Spleen (tissue), 7 donors: ENCODE measurements around the gene PCDH15.

Experiments
- POLR2A ChIP-seq, 3 donors: fragments of 450-650 bp; IDR thresholded peaks; one replicate each; pipeline ENCODE4 v1.5.1; 2017; ENCODE audit warnings: antibody characterized with exemption in 3 of 3, mild to moderate bottlenecking in 1 of 3
- POLR2AphosphoS5 ChIP-seq, 3 donors: sonication (generic); formaldehyde crosslinking; IDR thresholded peaks; one replicate each; pipeline ENCODE4 v1.5.1; 2017; ENCODE audit warnings: antibody characterized with exemption in 3 of 3
- TF ChIP-seq, protein P1 (sequence below), 11 experiments: fragments of 200-600 bp in 7 of 11; fragments of 450-650 bp in 4 of 11; sonication (generic) in 4 of 11; IDR thresholded peaks in 8 of 11; conservative IDR thresholded peaks in 3 of 11; 1 replicate in 7 of 11; 2 replicates in 4 of 11; pipeline versions ENCODE4 v1.4.0 to v1.8.0; 2016 to 2021; ENCODE audit warnings: antibody characterized with exemption in 11 of 11, inconsistent platforms in 4 of 11, mild to moderate bottlenecking in 1 of 11
- donor health status: DM: no; HTN: no; CAD: no; lungs with moderate emphysema.
- donor health status: DM: no; HTN: no; CAD: no.
- donor health status: DM: no; HTN: no; CAD: no.

DNA sequence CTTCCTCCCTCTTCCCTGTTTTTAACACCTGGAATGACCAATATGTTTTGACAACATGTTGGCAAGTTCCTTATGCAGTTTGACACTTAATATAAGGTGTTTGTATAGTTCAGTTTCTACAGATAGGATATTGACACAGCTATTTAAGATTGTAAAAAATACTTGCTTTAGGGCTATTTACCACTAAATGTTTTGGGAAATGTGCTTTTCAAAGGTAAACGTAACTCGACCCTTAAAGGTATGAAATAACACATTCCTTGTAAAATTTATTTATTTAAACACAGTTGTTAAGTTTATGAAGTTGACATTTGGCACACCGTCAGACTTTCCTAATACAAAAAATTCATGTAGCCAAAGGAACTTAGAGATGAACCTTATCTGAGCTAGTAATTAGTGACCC lies 817.6 kb downstream of the PCDH15 start:
- TF ChIP-seq, protein P1, sequence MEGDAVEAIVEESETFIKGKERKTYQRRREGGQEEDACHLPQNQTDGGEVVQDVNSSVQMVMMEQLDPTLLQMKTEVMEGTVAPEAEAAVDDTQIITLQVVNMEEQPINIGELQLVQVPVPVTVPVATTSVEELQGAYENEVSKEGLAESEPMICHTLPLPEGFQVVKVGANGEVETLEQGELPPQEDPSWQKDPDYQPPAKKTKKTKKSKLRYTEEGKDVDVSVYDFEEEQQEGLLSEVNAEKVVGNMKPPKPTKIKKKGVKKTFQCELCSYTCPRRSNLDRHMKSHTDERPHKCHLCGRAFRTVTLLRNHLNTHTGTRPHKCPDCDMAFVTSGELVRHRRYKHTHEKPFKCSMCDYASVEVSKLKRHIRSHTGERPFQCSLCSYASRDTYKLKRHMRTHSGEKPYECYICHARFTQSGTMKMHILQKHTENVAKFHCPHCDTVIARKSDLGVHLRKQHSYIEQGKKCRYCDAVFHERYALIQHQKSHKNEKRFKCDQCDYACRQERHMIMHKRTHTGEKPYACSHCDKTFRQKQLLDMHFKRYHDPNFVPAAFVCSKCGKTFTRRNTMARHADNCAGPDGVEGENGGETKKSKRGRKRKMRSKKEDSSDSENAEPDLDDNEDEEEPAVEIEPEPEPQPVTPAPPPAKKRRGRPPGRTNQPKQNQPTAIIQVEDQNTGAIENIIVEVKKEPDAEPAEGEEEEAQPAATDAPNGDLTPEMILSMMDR (IDR thresholded peaks at IDR 0.05 in 8 of 11, conservative IDR thresholded peaks at IDR 0.05 in 3 of 11): no peak
- no peak for TF ChIP-seq POLR2AphosphoS5 (IDR thresholded peaks at IDR 0.05)
- no peak for TF ChIP-seq POLR2A (IDR thresholded peaks at IDR 0.05)
